ENCODE data around the gene LETM1.

GRCh38 chr4:1885414-1885813 lies 29.5 kb upstream of the LETM1 start:
- TF ChIP-seq, protein P1, sequence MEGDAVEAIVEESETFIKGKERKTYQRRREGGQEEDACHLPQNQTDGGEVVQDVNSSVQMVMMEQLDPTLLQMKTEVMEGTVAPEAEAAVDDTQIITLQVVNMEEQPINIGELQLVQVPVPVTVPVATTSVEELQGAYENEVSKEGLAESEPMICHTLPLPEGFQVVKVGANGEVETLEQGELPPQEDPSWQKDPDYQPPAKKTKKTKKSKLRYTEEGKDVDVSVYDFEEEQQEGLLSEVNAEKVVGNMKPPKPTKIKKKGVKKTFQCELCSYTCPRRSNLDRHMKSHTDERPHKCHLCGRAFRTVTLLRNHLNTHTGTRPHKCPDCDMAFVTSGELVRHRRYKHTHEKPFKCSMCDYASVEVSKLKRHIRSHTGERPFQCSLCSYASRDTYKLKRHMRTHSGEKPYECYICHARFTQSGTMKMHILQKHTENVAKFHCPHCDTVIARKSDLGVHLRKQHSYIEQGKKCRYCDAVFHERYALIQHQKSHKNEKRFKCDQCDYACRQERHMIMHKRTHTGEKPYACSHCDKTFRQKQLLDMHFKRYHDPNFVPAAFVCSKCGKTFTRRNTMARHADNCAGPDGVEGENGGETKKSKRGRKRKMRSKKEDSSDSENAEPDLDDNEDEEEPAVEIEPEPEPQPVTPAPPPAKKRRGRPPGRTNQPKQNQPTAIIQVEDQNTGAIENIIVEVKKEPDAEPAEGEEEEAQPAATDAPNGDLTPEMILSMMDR (IDR thresholded peaks at IDR 0.05; ENCODE audit: poor library complexity): no peak
- TF ChIP-seq EZH2phosphoT487 (IDR thresholded peaks at IDR 0.05; ENCODE audit: low read depth, severe bottlenecking, unreplicated experiment) (no peak), EZH2 (IDR thresholded peaks at IDR 0.05; ENCODE audit: borderline replicate concordance) (no peak)
